ENCODE data around the gene NOBOX.
"Not testable (repeated sequence)": the region's sequence is repeated elsewhere in the genome, so short reads cannot be mapped to it uniquely, and the experiment has no call there.

Gene NOBOX

DNA sequence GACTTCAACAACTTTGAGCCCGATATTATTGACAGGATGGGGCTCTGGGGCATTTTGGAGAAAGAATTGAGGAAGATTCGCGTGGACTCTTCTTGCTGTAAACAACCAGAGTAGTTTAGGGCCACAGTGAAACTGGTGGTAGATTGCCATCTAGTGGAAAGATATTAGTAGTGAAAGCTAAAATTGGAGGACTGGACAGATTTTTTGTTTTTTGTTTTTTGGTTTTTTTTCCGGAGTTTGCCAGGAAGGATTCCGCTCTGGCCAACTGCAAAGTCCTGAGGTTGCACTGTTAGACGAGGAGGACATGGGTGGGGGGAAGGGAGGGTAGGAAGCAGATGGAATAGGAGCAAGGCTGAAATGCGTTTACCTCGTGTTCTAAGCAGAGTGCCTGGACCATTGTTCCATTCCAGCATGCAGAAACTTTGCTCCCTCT lies 11.7 kb downstream of the NOBOX start:
- no peak for DNase-seq (ENCODE audit: low read depth, low spot score)

DNA sequence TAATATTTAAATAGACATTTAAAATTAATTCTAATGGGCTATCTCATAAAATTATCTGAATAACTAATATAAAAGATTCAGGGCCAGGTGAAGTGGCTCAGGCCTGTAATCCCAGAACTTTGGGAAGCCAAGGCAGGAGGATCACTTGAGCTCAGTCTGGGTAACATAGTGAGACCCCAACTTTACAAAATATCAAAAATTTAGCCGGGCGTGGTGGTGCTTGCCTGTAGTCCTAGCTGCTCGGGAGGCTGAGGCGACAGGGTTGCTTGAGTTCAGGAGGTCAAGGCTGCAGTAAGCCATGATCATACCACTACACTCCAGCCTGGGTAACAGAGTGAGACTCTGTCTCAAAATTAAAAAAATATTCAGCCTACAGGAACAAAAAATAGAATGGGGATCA lies 12.5 kb downstream of the NOBOX start:
- no peak for DNase-seq (ENCODE audit: low read depth, low spot score)

DNA sequence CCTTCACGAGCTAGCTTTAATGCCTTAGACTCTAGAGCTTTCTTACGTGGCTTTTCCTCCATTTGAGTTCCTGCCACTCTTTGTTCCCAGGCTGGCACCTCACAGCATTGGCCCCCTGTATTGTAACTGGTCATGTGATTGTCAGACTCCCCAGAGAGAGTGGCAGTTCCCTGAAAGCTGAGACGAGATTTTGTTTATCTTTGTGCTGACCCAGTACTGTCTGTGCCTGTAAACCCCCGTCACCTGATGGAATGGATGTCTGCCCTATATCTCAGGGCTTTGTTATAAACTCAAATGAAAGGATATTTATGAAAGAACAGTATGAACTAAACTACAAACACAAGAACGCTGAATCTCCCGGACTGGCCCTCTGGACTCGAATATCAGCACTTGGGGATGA lies 13.0 kb downstream of the NOBOX start:
- DNase-seq (ENCODE audit: low read depth, low spot score): no peak

DNA sequence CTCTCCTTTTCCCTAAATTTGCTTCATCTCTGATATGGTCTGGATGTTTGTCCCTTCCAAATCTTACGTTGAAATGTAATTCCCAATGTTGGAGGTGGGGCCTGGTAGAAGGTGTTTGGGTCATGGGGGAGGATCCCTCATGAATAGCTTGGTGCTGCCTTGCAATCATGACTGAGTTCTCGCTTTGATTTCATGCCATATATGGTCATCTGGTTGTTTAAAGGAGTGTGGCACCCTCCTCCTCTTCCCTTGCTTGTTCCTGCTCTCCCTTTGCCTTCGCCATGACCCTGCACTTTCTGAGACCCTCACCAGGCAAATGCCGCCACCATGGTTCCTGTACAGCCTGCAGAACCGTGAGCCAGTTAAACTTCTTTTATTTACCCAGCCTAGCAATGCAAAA lies 14.5 kb downstream of the NOBOX start:
- DNase-seq (ENCODE audit: low read depth, low spot score): no peak

DNA sequence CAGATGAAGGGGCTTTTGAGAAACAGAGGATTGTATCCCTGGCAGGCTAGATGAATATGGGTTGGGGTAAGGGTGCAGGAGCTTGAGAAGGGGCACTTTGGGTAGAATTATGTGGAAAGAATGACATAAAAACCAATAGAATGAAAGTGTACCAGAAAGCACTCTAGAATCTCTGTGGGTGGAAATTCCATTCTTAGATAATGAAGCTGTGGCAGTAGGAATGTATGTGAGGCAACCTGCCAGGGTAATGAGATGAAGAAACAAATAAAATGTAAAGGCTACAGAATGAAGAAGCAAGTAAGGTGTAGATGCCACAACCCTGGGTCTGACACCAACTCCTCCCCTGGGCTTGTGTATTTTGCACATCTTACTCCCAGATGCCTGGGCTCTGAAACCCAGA lies 16.8 kb downstream of the NOBOX start:
- DNase-seq (ENCODE audit: low read depth, low spot score): no peak

DNA sequence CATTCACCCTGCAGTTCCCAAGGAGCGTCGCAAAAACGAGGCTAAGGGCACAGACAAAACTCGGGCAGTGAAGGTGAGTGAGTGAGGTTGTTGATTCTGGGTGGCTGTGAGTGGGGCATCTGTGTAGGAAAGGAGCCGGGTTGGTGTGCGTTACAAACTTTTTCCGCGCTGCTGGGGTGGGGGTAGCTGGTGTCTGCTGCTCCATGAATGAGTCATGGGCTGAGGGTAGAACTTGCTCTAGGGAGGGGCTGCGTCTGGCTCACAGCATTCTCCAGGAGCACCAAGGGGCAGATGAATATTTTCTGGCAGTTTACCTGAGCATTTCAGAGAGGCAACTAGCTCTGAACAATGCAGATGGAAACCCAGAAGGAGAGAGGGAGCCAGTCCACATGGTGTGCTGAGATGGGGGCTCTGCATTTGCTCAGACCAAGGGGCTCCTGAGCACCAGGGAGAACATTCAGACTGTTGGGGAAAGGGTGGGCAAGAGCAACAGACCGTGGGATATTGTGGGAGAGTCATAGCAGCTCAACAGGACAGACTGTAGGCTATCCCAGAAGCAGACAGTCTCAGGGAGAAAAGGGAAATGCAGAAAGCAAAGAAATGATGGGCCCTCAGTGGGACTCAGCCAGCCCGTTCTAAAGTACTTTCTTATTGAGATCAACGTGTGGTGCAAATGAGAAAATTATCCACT lies 18.8 kb downstream of the NOBOX start:
- no peak for DNase-seq (ENCODE audit: low read depth, low spot score)

DNA sequence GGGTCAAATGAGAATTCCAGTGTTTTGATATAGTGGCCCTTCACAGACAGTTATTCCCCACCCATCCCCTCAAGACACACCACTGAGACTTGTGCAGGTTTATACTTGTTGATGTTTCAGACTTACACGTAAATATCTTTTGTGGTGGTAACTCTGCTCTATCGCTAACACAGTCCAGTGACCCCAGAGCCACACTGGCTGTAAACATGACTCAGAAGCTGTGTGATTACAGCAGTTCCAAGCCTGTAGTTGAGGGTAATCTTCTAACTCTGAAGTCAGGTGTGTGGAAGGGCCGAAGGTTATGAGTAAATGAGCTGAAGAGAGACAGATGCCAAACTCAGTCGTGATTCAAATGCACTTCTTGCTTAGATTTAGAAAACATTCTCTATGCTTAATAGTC lies 19.4 kb downstream of the NOBOX start:
- no peak for DNase-seq (ENCODE audit: low read depth, low spot score)

DNA sequence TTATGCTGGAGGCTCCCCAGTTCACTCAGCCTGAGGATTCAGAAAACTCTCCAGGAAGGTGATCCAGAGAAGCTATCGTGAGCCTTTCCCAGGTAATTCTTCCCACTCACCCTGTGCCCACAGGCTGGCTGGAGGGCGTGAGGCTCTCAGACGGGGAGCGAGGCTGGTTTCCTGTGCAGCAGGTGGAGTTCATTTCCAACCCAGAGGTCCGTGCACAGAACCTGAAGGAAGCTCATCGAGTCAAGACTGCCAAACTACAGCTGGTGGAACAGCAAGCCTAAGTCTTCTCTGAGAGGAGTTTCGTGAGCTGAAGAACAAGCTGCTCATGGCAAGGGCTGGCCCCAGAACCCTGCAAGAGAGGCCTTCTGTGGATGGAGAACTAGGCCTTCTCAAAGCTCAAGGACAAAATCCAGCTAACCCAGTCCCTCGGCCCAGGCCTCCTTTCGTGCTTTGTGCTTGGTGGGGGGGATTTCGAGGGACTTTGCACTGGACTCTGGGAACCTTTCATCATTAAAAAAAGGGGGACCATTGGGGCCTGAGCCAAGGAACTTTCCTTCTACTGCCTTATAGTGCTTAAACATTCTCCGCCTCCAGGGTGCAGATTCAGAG lies 23.6 kb downstream of the NOBOX start:
- DNase-seq (ENCODE audit: low read depth, low spot score): no peak

DNA sequence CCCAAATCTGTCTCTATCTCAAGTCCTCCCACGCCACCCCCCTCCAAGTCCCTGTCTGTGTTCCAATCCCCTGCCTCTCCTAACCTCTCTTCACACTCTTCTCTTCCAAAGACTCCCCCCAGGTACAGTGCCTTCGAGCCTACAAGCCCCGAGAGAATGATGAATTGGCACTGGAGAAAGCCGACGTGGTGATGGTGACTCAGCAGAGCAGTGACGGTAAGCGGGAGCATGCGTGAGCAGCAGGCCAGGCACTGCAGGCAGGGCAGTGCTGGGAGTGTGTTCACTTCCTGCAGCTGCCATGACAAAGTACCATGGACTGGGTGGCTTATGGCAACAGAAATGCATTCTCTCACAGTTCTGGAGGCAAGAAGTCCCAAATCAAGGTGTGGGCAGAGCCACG lies 24.8 kb downstream of the NOBOX start:
- no peak for DNase-seq (ENCODE audit: low read depth, low spot score)

DNA sequence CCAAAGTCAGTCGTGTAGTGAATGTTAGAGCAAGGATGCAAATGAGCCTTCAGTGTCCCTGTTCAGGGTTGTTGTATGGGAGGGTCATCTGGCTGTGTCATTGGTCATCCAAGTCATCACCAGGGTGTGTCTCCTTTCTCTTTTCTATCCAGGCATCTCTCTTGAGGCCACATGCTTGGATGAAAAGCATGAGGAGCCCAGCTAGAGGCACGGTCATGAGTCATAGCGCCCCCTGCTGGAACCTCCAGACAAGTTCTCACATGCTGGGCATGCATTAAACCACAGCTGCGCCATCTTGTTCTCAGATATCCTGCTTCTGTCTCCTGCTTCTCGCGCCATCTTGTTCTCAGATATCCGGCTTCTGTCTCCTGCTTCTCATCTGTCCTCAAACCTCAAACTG lies 34.3 kb downstream of the NOBOX start:
- not testable (repeated sequence) for DNase-seq (ENCODE audit: low read depth, low spot score)

DNA sequence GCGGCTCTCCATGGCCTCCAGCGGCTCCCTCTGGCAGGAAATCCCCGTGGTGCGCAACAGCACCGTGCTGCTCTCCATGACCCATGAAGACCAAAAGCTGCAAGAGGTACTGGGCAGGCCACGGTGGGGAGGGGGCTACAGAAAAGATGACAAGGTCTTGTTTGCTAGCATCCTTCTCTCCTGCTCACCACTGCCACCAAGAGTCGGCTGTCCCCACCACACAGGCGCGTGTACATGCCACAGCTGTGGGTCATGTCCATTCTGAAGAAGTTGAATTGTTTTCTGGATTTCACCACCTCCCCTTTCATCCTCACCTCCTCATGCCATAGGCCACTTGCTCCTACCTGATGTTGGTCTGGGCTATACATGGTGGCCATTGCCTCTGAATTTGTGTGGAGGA lies 36.2 kb downstream of the NOBOX start:
- DNase-seq (ENCODE audit: low read depth, low spot score): not testable (repeated sequence)

DNA sequence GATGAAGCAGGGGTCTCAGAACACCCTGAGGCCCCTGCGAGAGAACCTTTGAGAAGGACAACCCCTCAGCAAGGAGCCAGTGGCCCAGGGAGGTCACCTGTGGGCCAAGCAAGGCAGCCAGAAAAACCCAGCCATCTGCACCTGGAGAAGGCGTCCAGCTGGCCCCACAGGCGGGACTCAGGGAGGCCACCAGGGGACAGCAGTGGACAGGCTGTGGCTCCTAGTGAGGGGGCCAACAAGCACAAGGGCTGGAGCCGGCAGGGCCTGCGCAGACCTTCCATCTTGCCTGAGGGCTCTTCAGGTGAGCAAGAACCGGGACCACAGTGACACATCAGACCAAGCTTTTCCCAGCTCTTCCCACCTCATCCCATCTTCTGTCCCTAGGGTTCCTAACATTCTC lies 38.0 kb downstream of the NOBOX start:
- not testable (repeated sequence) for DNase-seq (ENCODE audit: low read depth, low spot score)

DNA sequence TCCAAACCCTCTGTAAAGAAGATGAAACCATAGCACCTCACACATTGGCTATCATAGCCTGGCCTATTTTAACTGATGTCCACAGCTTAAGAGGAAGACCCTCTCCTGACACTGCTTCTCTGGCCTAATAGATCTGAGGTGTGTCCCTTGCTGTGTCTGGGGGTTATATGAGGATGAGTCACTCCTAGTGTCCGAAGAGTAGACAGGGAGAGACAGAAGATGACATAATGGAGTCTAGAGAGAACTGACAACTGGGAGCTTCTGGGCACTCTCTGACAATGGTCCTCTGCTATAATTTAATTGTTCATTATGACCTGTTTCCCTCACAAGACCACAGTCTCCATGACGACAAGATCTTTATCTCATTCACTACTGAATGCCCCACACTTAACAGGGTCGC lies 41.4 kb downstream of the NOBOX start:
- DNase-seq (ENCODE audit: low read depth, low spot score): not testable (repeated sequence)

DNA sequence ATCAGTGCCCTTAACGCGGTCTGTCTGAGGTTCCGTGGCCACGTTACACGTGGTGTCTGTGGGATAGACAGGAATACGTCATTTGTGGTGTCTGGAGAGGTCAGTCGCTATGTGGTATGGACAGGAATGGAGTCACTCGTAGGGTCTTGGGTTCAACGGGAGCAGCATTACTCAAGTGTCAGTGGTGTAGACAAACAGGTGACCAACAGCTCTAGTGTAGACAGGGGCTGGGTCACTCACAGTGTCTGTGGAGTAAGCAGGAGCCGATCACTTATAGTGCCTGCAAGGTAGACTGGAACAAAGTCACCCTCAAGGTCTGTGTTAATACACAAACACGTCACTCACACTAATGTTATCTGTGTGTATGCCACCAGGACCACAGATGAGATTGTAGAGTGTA lies 46.6 kb downstream of the NOBOX start:
- DNase-seq (ENCODE audit: low read depth, low spot score): not testable (repeated sequence)

DNA sequence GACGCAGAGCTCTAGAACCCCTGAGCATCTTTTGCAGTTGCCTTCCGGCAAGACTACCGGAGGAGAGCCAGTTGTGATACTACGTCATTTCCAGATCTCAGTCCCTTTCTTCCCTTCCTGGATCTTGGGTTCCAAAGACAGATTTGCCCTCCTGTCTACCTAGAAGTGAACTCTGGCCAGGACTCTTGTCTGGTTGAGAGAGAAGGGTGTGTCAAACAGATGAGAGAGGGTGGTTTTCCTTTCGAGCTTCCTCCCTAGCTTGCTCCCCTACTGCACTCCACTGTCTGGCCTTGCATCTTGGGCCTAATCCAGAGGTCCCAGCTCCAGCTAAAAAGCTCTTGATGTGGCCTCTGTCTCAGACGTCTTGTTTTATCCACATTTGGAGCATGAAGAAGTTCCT lies 47.3 kb downstream of the NOBOX start:
- DNase-seq (ENCODE audit: low read depth, low spot score): not testable (repeated sequence)

DNA sequence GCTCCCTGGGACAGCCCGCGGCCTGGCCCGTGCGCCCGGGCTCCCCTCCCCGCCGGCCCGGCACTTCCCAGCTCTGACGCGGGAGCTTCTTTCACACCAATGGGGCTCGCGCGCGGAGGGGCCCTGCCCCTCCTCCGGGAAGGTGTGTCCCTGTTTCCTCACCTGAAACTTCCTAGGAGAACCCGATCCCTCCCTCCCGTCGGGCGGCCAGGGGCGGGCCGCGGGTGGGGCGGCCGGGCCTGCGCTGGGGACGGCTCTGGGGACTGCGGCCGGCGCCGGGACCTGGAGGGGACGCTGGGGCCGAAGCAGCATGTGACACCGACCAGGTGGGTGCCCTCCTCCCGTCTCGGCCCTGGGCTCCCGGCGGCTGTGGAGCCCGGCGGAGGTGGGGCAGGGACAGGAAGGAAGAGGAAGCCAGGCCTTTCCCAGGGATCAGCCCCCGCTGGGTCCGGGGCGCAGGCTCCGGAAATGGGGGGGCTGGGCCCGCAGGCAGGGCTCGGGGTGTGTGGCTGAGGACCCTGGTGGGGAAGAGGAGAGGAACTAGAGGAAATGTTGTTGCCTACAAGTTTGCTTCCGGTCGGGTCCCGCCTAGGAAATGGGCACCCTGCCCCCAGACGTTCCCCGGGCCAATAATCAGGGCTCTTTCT lies 48.2 kb downstream of the NOBOX start, which contains the start of gene ARHGEF5:
TSS of gene ARHGEF5 (plus strand) at position 227 of the 647 bp plus-strand sequence. CDS start 7,268 bp downstream, outside the sequence.
- not testable (repeated sequence) for DNase-seq (ENCODE audit: low read depth, low spot score)

DNA sequence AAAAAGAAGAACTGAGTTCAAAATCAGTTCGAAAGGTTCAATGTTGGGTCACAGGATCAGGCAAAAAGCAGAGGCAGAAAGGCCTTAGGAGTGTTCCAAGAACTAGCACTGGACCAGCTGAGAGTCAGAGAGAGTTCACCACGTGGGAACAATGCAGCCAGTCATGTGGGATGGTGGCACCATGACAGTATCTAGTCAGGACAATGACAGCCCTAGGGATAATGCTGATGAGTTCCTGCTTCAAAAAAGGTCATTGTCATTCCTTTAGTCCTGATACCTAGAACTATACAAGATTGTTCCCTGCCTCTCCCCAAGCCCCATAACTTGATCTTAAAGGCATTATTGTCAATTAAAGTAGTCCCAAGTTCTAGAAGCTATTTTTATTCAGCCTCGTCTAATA lies 51.8 kb downstream of the NOBOX start:
- DNase-seq (ENCODE audit: low read depth, low spot score): not testable (repeated sequence)

DNA sequence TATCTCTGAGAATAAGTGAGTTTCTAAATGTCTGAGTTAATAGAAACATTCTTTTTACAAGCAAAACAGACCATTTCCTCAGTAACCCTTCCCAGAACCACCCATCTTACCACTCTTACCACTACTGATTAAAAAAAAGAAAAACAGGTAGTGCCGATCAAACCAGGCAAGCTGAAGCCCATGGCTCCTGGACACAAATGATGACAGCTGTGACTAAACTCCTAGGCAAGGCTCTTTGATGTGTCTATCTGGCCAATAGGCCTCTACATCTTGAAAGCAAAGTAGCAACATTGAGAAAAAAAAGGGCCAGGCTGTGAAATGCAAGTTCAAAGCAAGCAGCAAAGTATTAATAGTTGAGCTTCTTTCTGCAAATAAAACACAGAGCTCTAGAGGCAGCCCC lies 54.9 kb downstream of the NOBOX start:
- DNase-seq (ENCODE audit: low read depth, low spot score): not testable (repeated sequence)

Data from activated naive CD8-positive, alpha-beta T cell treated with anti-CD3 and anti-CD28 coated beads, Interleukin-2, amount 50 U/mL, for 16 hours (primary cell).